Heart left ventricle (tissue), 16 donors: ENCODE data around the gene DHX40. TPM values are rescaled to one million over a fixed set of nuclear protein-coding genes. Genes with fewer than 3 reads are reported as not detected.
A peak's percentile ranks its signal among the peaks of the same experiment; 100 is the strongest.
"Not testable (repeated sequence)": the region's sequence is repeated elsewhere in the genome, so short reads cannot be mapped to it uniquely, and the experiment has no call there.

Source experiments
- ATAC-seq, 4 donors: fragments of 200-7000 bp; cut with Tn5 transposase; one replicate each; pipeline ENCODE4 v1.9.1; 2020 to 2022; ENCODE audit warnings: moderate library complexity in 4 of 4, mild to moderate bottlenecking in 3 of 4, moderate number of reproducible peaks in 1 of 4
- DNase-seq, 5 donors: peaks; one replicate each; pipeline ENCODE4 v3.0.0-alpha.2; 2020
- H3K27ac ChIP-seq, 12 donors: fragments of 200-600 bp; sonication (generic) in 4 of 12; one replicate each; pipeline versions ENCODE4 v1.5.0 to v1.8.0; 2016 to 2022; ENCODE audit warnings: mild to moderate bottlenecking in 2 of 12
- H3K27me3 ChIP-seq, 9 donors: fragments of 200-600 bp; sonication (generic) in 2 of 9; one replicate each; pipeline versions ENCODE4 v1.5.1 to v1.8.0; 2016 to 2022; ENCODE audit warnings: mild to moderate bottlenecking in 3 of 9
- H3K36me3 ChIP-seq, 9 donors: fragments of 200-600 bp; sonication (generic) in 2 of 9; one replicate each; pipeline versions ENCODE4 v1.5.0 to v1.8.0; 2018 to 2022; ENCODE audit warnings: mild to moderate bottlenecking in 2 of 9
- H3K4me1 ChIP-seq, 12 donors: fragments of 200-600 bp; sonication (generic) in 4 of 12; one replicate each; pipeline versions ENCODE4 v1.5.0 to v1.8.0; 2016 to 2022; ENCODE audit warnings: mild to moderate bottlenecking in 3 of 12
- H3K4me3 ChIP-seq, 12 donors: fragments of 200-600 bp; sonication (generic) in 4 of 12; one replicate each; pipeline versions ENCODE4 v1.5.0 to v1.8.0; 2017 to 2022; ENCODE audit warnings: mild to moderate bottlenecking in 9 of 12, moderate library complexity in 4 of 12
- H3K9me3 ChIP-seq, 12 donors: fragments of 200-600 bp; sonication (generic) in 4 of 12; one replicate each; pipeline versions ENCODE4 v1.5.0 to v1.8.0; 2016 to 2022; ENCODE audit warnings: mild to moderate bottlenecking in 1 of 12
- CTCF ChIP-seq, 12 donors: fragments of 200-600 bp; sonication (generic) in 4 of 12; IDR thresholded peaks; one replicate each; pipeline versions ENCODE4 v1.5.0 to v1.8.0; 2018 to 2022; ENCODE audit warnings: antibody characterized with exemption in 12 of 12, mild to moderate bottlenecking in 5 of 12
- POLR2A ChIP-seq, 2 donors: fragments of 450-650 bp; IDR thresholded peaks; one replicate each; pipeline ENCODE4 v1.6.1; 2017; ENCODE audit warnings: antibody characterized with exemption in 2 of 2, mild to moderate bottlenecking in 2 of 2, moderate library complexity in 2 of 2
- WGBS, 4 donors: extraction: QIAGEN DNeasy Blood & Tissue Kit in 2 of 4; methylation state at CpG; one replicate each; pipeline versions ENCODE4 v1.1.5 to v1.1.7; 2013 to 2018; 5-methylcytosine and 5-hydroxymethylcytosine counted together
- intact Hi-C, 10 donors: fragments of 100-400 bp; cut with DNase I; formaldehyde crosslinking; loops; one replicate each; pipeline versions ENCODE4 v1.11.1 to v1.14.2; 2022
- polyA plus RNA-seq, 2 donors: library from polyadenylated mRNA; stranded (reverse); fragments of 200-250 nt; gene quantifications; one replicate each; pipeline ENCODE4 v1.2.3, GENCODE V29; 2013
- total RNA-seq, 9 donors: library from RNA; depleted of rRNA in 2 of 9; stranded (reverse); fragments of >200 nt in 2 of 9; fragmentation: NEBNext Ultra II Directional in 3 of 9; extraction: Animal tissue kit (Norgen Biotek cat#: 25700) in 3 of 9; gene quantifications; one replicate each; pipeline versions ENCODE4 v1.1.0 to v1.2.4, GENCODE V29; 2016 to 2023
- donor health status: ischemic (EF 13 %, LVEDD 7.1; RV severe dilation, severe dysfunction).
- donor health status: healthy with polysubstance abuse.
- donor health status: DM: no; HTN: yes; CAD: no.
- donor health status: DM: no; HTN: no; CAD: no.
- donor health status: ischemic (EF 25% LVEDD 6.9; RV normal size, moderate dysfunction).
- donor health status: ischemic (EF 25% LVEDD 5.7; RV mildly dilated, moderate dysfunction).
- donor health status: healthy.
- donor health status: DM: yes; HTN: yes; CAD: no.
- donor health status: ischemic (EF 35%, LVEDD 5.7; RV mildly dilated, moderate dysfunction).
- donor health status: nonischemic (EF 11% LVEDD 7.7; RV severe dilation, severe dysfunction).
- donor health status: DM: yes; HTN: yes; CAD: no.
- donor health status: PGD.
- donor health status: ischemic (EF 29% LVEDD 5.4; RV normal size, mild dysfunction).
- donor health status: nonischemic (EF 23%, LVEDD 6.1; RV moderate dilation, normal function).

Gene DHX40
- total and polyA plus RNA-seq, 11 donors = 5.5 to 25.4 (median 21.2) TPM

DNA sequence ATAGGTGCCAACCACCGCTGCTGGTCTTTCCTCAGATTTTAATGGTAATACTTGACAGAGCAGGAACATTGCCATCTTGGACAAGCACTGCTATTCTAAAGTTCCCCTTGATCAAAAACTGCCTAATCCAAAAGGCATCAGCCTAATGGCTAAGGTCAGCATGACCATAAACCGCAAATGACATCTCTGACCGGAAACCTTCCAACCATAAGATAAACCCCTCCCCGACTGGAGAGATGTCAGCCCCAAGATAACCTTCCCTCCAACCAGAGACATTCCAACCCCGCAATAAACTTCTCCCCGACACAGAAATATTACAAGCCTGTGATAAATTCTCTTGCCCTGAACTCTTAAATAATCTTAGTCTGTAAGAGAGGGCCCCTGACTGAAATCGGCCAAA lies 7.4 kb upstream of the DHX40 start:
- no peak overlapping the region for H3K27ac ChIP-seq
- no peak for TF ChIP-seq POLR2A (IDR thresholded peaks at IDR 0.05)
- no peak for TF ChIP-seq CTCF (IDR thresholded peaks at IDR 0.05)
- no peak overlapping the region for H3K4me3 ChIP-seq
- 69 to 78% (median 75%) methylated on average over 7 of the region's 7 CpGs for WGBS, 4 donors
- no peaks in the 10 kb centered on the region for H3K36me3 ChIP-seq
- H3K4me1 ChIP-seq = no peaks in the 10 kb centered on the region
- DNase-seq = no peak
- intact Hi-C loops = loop anchor here in 2 of 10 donors (5.0 to 10.0 kb wide), 2 partner anchors 246 to 253 kb away; no protein-coding TSS in a partner anchor
- no peak for ATAC-seq
- no peaks in the 10 kb centered on the region for H3K27me3 ChIP-seq
- no peaks in the 10 kb centered on the region for H3K9me3 ChIP-seq

DNA sequence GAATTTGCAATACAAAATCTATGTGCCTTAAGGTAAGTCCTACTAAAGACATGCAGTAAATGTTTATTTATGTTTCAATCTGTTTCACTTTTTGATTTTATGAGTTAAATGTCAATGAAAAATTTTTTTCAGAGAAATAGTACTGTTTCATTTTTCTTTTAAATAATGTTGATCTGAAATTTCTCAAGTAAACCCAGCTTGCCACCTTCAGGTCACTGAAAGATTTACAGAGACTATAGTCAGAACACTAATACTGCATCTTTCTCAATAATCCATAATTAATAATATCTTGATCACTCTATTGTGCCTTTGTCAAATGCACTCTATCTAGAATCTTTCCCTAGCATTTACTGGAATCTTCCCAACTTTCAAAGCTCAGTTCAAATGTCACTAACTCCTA lies 6.5 kb upstream of the DHX40 start:
- intact Hi-C loops = loop anchor here in 2 of 10 donors (5.0 to 10.0 kb wide), 2 partner anchors 247 to 254 kb away; no protein-coding TSS in a partner anchor
- ATAC-seq (no peak), DNase-seq (no peak)

GRCh38 chr17:59561042-59561441 lies 4.4 kb upstream of the DHX40 start:
- 76 to 84% (median 77%) methylated on average over 2 of the region's 2 CpGs for WGBS, 4 donors
- H3K4me3 ChIP-seq = no peak overlapping the region
- no peak overlapping the region for H3K27ac ChIP-seq
- DNase-seq (no peak), ATAC-seq (no peak)
- H3K4me1 ChIP-seq = peaks cover 0 to 7% (median 4%) of the 10 kb centered on the region in 12 donors
- TF ChIP-seq CTCF (IDR thresholded peaks at IDR 0.05) = peak in 3 of 12 donors; percentile 14 to 21 (median 15)
- no peak for TF ChIP-seq POLR2A (IDR thresholded peaks at IDR 0.05)
- H3K9me3 ChIP-seq = no peaks in the 10 kb centered on the region
- intact Hi-C loops = loop anchor here in 2 of 10 donors (5.0 to 10.0 kb wide), 2 partner anchors 54 to 249 kb away; partner anchors contain the start of gene CLTC (in 1 of the 2)
- no peaks in the 10 kb centered on the region for H3K27me3 ChIP-seq
- H3K36me3 ChIP-seq = no peaks in the 10 kb centered on the region

More for the DNA sequence above, 6.5 kb upstream of the DHX40 start:
- Histone ChIP-seq H3K4me3 (no peak overlapping the region), H3K4me1 (no peaks in the 10 kb centered on the region), H3K27ac (no peak overlapping the region), H3K9me3 (no peaks in the 10 kb centered on the region), H3K36me3 (no peaks in the 10 kb centered on the region), H3K27me3 (no peaks in the 10 kb centered on the region)
- TF ChIP-seq POLR2A (IDR thresholded peaks at IDR 0.05) = no peak
- TF ChIP-seq CTCF (IDR thresholded peaks at IDR 0.05) = peak in 7 of 12 donors; percentile 5 to 39 (median 33)

DNA sequence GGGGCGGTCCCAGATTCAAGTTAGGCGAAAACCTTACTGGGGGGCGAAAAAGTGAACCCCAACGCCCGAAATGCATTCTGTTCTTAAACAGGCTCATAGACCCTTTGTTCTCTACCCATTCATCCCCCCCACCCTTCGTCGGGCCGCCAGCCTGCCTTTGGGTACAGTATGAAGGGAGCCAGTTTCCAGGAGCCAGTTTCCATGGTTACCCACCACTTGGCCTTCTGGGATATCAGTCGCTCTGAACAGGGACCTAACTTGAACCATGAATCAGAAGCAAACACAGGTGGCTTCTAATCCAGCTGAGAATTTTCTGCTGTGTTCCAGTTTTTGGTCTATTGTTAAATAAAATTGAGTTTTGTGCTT lies 532 bp downstream of the DHX40 start:
- Histone ChIP-seq H3K27me3 (no peaks in the 10 kb centered on the region), H3K36me3 (peaks cover 0 to 14% (median 6%) of the 10 kb centered on the region in 9 donors), H3K9me3 (no peaks in the 10 kb centered on the region), H3K27ac (peak overlapping the region; percentile 51 to 87 (median 80)), H3K4me1 (peaks cover 0 to 16% (median 9%) of the 10 kb centered on the region in 12 donors), H3K4me3 (peak overlapping the region; percentile 57 to 98 (median 87))
- ATAC-seq (peak; percentile 57 to 80 (median 74)), DNase-seq (peak in 4 of 5 donors; percentile 23 to 50 (median 30))
- no peak for TF ChIP-seq CTCF (IDR thresholded peaks at IDR 0.05)
- TF ChIP-seq POLR2A (IDR thresholded peaks at IDR 0.05) = no peak
- intact Hi-C loops = loop anchor here in 2 of 10 donors (5.0 to 10.0 kb wide), 2 partner anchors 49 to 254 kb away; partner anchors contain the start of gene CLTC (in 1 of the 2)
- 0 to 1% (median 1%) methylated on average over 8 to 9 of the region's 9 CpGs for WGBS, 4 donors

DNA sequence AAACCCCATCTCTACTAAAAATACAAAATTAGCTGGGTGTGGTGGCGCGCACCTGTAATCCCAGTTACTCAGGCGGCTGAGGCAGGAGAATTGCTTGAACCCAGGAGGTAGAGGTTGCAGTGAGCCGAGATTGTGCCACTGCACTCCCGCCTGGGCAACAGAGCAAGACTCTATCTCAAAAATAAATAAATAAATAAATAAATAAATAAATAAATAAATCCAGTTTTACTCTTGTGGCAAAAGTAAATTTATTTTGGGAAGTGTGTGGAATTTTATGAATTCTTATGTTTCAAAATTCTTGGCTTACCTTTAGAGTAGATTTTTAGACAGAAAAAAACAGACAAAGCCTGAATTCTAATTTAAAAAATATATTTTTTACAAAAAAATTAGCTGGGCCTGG lies 3.7 kb downstream of the DHX40 start:
- WGBS, 4 donors = 96 to 100% (median 98%) methylated on average over 5 of the region's 5 CpGs
- intact Hi-C loops = loop anchor here in 2 of 10 donors (5.0 to 10.0 kb wide), 2 partner anchors 46 to 257 kb away; partner anchors contain the start of gene CLTC (in 1 of the 2)
- H3K9me3 ChIP-seq, DNase-seq, H3K4me3 ChIP-seq, H3K27me3 ChIP-seq, ATAC-seq, H3K27ac ChIP-seq: not testable (repeated sequence)
- Histone ChIP-seq H3K4me1 (peaks cover 0 to 16% (median 9%) of the 10 kb centered on the region in 12 donors), H3K36me3 (peaks cover 0 to 41% (median 21%) of the 10 kb centered on the region in 9 donors)
